HCT116 (cell line): ENCODE measurements around the gene SGMS1. TPM values are rescaled to one million over a fixed set of nuclear protein-coding genes. Genes with fewer than 3 reads are reported as not detected.

ENCODE experiments used
- ATAC-seq: fragments of 200-7000 bp; cut with Tn5 transposase; 2 replicates; pipeline ENCODE4 v1.9.1; 2020; ENCODE audit warnings: mild to moderate bottlenecking, moderate library complexity
- BruUV-seq: library from RNA; stranded (reverse); fragments of 400-500 nt; replicated peaks from 2 replicates; lab custom pipeline; 2021; lab: Mats Ljungman, UMichigan
- CTCF ChIA-PET: fragments of 300-600 bp; sonication (Branson Sonifier 250); formaldehyde crosslinking; loops from one replicate; lab custom pipeline; 2021; ENCODE audit warnings: antibody characterized with exemption; lab: Charles Lee
- POLR2A ChIA-PET: fragments of 300-600, 350-600 bp; sonication (Branson Sonifier 250); formaldehyde crosslinking; loops from one replicate; lab custom pipeline; 2021; ENCODE audit warnings: antibody characterized with exemption; lab: Charles Lee
- RAD21 ChIA-PET, 2 experiments: fragments of 300-600 bp; sonication (Branson Sonifier 250); formaldehyde crosslinking; loops; one replicate each; lab custom pipeline; 2023; ENCODE audit warnings: low total read pairs in 2 of 2; ENCODE audit not compliant: uncharacterized antibody in 2 of 2, unreplicated experiment in 2 of 2, low non-redundant PET in 1 of 2; lab: Charles Lee
- DNase-seq: peaks from one replicate; pipeline ENCODE4 v3.0.0-alpha.2; 2010; ENCODE audit warnings: low read depth, low spot score
- H2AFZ ChIP-seq: fragments of 200-600 bp; shearing (Covaris generic), sonication (generic); 2 replicates; pipeline ENCODE4 v1.6.1; 2017; ENCODE audit warnings: low read depth, mixed run types, mixed read lengths, antibody characterized with exemption, low read length; ENCODE audit not compliant: poor library complexity, severe bottlenecking
- H3K27ac ChIP-seq: 2 replicates; pipeline ENCODE4 v1.5.1; 2012; ENCODE audit warnings: low read depth, low read length
- H3K27me3 ChIP-seq: fragments of 200-600 bp; sonication (generic); 2 replicates; pipeline ENCODE4 v1.6.1; 2016; ENCODE audit warnings: mixed run types, low read length, mixed read lengths; ENCODE audit not compliant: insufficient read depth
- H3K36me3 ChIP-seq, 2 experiments: fragments of 200-500 bp in 1 of 2; fragments of 200-600 bp in 1 of 2; sonication (Bioruptor generic) in 1 of 2; sonication (generic) in 1 of 2; 2 replicates each; pipeline versions ENCODE4 v1.5.1 to v1.6.1; 2014 to 2016; ENCODE audit warnings: low read length in 2 of 2, inconsistent platforms in 1 of 2, mixed read lengths in 1 of 2, mixed run types in 1 of 2; ENCODE audit not compliant: insufficient read depth in 2 of 2, control insufficient read depth in 1 of 2
- H3K4me1 ChIP-seq, 2 experiments: fragments of 200-600 bp in 1 of 2; sonication (generic) in 1 of 2; 2 replicates each; pipeline versions ENCODE4 v1.5.1 to v1.6.1; 2012 to 2017; ENCODE audit warnings: low read length in 2 of 2, inconsistent platforms in 1 of 2, mild to moderate bottlenecking in 1 of 2, mixed read lengths in 1 of 2, mixed run types in 1 of 2, moderate library complexity in 1 of 2; ENCODE audit not compliant: insufficient read depth in 2 of 2, control insufficient read depth in 1 of 2
- H3K4me2 ChIP-seq: fragments of 200-600 bp; sonication (generic); 2 replicates; pipeline ENCODE4 v1.6.1; 2017; ENCODE audit warnings: mixed run types, low read length, mixed read lengths
- H3K4me3 ChIP-seq, 2 experiments: fragments of 200-600 bp in 1 of 2; sonication (generic) in 1 of 2; replicated peaks in 1 of 2; 2 replicates each; pipeline ENCODE4 v1.5.1; 2011 to 2016; ENCODE audit warnings: low read length in 2 of 2, control low read depth in 1 of 2, low read depth in 1 of 2, mild to moderate bottlenecking in 1 of 2, mixed read lengths in 1 of 2, mixed run types in 1 of 2
- H3K79me2 ChIP-seq: fragments of 200-600 bp; sonication (generic); 2 replicates; pipeline ENCODE4 v1.6.1; 2017; ENCODE audit warnings: mild to moderate bottlenecking, mixed run types, low read length, moderate library complexity, mixed read lengths; ENCODE audit not compliant: insufficient read depth
- H3K9ac ChIP-seq: fragments of 200-600 bp; sonication (generic); 2 replicates; pipeline ENCODE4 v1.6.1; 2016; ENCODE audit warnings: low read length, mixed read lengths
- H3K9me2 ChIP-seq: fragments of 200-600 bp; sonication (generic), shearing (Covaris generic); 2 replicates; pipeline ENCODE4 v1.6.1; 2017; ENCODE audit warnings: mixed run types, mild to moderate bottlenecking, moderate library complexity; ENCODE audit not compliant: insufficient read depth
- H3K9me3 ChIP-seq, 2 experiments: fragments of 200-500 bp in 1 of 2; fragments of 200-600 bp in 1 of 2; sonication (Bioruptor generic) in 1 of 2; sonication (generic) in 1 of 2; 2 replicates each; pipeline ENCODE4 v1.6.1; 2014 to 2017; ENCODE audit warnings: low read length in 2 of 2, mixed read lengths in 2 of 2, inconsistent platforms in 1 of 2, low read depth in 1 of 2, mild to moderate bottlenecking in 1 of 2, mixed run types in 1 of 2, moderate library complexity in 1 of 2; ENCODE audit not compliant: control insufficient read depth in 1 of 2, insufficient read depth in 1 of 2
- H4K20me1 ChIP-seq: fragments of 200-600 bp; sonication (generic), shearing (Covaris generic); 2 replicates; pipeline ENCODE4 v1.6.1; 2017; ENCODE audit warnings: mixed run types, mild to moderate bottlenecking, moderate library complexity; ENCODE audit not compliant: insufficient read depth
- CBX3 ChIP-seq: IDR thresholded peaks from 2 replicates; pipeline ENCODE4 v1.6.1; 2012; ENCODE audit warnings: low read depth
- CEBPB ChIP-seq: IDR thresholded peaks from 2 replicates; pipeline ENCODE4 v1.6.1; 2012; ENCODE audit warnings: low read depth
- EGR1 ChIP-seq: IDR thresholded peaks from 2 replicates; pipeline ENCODE4 v1.6.1; 2012; ENCODE audit warnings: low read depth
- ELF1 ChIP-seq: IDR thresholded peaks from 2 replicates; pipeline ENCODE4 v1.6.1; 2012; ENCODE audit warnings: low read depth, borderline replicate concordance
- EZH2 ChIP-seq: fragments of 200-600 bp; sonication (generic); IDR thresholded peaks from 2 replicates; pipeline ENCODE4 v1.6.1; 2017; ENCODE audit warnings: antibody characterized with exemption, mixed run types
- EZH2phosphoT487 ChIP-seq: fragments of 200-600 bp; IDR thresholded peaks from 2 replicates; pipeline ENCODE4 v1.6.1; 2018; ENCODE audit warnings: antibody characterized with exemption, borderline replicate concordance
- FOSL1 ChIP-seq: IDR thresholded peaks from 2 replicates; pipeline ENCODE4 v1.6.1; 2012; ENCODE audit warnings: low read depth
- JUND ChIP-seq: IDR thresholded peaks from 2 replicates; pipeline ENCODE4 v1.6.1; 2012
- POLR2AphosphoS5 ChIP-seq: IDR thresholded peaks from 2 replicates; pipeline ENCODE4 v1.6.1; 2011; ENCODE audit warnings: mild to moderate bottlenecking, low read depth, low read length, moderate library complexity
- RAD21 ChIP-seq: IDR thresholded peaks from 2 replicates; pipeline ENCODE4 v1.6.1; 2012; ENCODE audit warnings: low read depth, mild to moderate bottlenecking
- SIN3A ChIP-seq: IDR thresholded peaks from 2 replicates; pipeline ENCODE4 v1.6.1; 2012; ENCODE audit warnings: low read depth
- SP1 ChIP-seq: IDR thresholded peaks from 2 replicates; pipeline ENCODE4 v1.6.1; 2012; ENCODE audit warnings: low read depth
- SRF ChIP-seq: IDR thresholded peaks from 2 replicates; pipeline ENCODE4 v1.6.1; 2012; ENCODE audit warnings: low read depth
- TCF7L2 ChIP-seq: IDR thresholded peaks from 2 replicates; pipeline ENCODE4 v1.7.0; 2011; ENCODE audit warnings: borderline replicate concordance, inconsistent platforms; ENCODE audit not compliant: insufficient read depth, insufficient read length; ENCODE audit errors: extremely low read depth
- YY1 ChIP-seq: IDR thresholded peaks from 2 replicates; pipeline ENCODE4 v1.6.1; 2011; ENCODE audit warnings: low read length, low read depth, moderate library complexity, mild to moderate bottlenecking; ENCODE audit not compliant: insufficient replicate concordance; ENCODE audit errors: extremely low read depth
- ZNF274 ChIP-seq: fragments of 200-500 bp; sonication (Bioruptor generic); IDR thresholded peaks from 2 replicates; pipeline ENCODE4 v1.6.1; 2014; ENCODE audit warnings: mild to moderate bottlenecking, low read depth, low read length, inconsistent platforms
- intact Hi-C: fragments of 100-400 bp; cut with micrococcal nuclease; formaldehyde crosslinking; loops from 2 replicates; pipeline ENCODE4 v1.10.0; 2022
- total RNA-seq: library from RNA; stranded (reverse); gene quantifications from one replicate; pipeline ENCODE4 v1.2.1, GENCODE V29; 2021; ENCODE audit not compliant: unreplicated experiment
- TF ChIP-seq, protein P1 (sequence below): IDR thresholded peaks from 2 replicates; pipeline ENCODE4 v1.6.1; 2012; ENCODE audit warnings: low read depth
- TF ChIP-seq, protein P2 (sequence below): IDR thresholded peaks from 2 replicates; pipeline ENCODE4 v1.6.1; 2012
- TF ChIP-seq, protein P3 (sequence below): IDR thresholded peaks from 2 replicates; pipeline ENCODE4 v1.6.1; 2012
- TF ChIP-seq, protein P4 (sequence below): IDR thresholded peaks from 2 replicates; pipeline ENCODE4 v1.6.1; 2011; ENCODE audit warnings: mild to moderate bottlenecking, low read length, moderate library complexity; ENCODE audit not compliant: insufficient replicate concordance; ENCODE audit errors: extremely low read depth

Gene SGMS1
- total RNA-seq, 1 experiment from 2014 or later: 29.1 TPM

DNA sequence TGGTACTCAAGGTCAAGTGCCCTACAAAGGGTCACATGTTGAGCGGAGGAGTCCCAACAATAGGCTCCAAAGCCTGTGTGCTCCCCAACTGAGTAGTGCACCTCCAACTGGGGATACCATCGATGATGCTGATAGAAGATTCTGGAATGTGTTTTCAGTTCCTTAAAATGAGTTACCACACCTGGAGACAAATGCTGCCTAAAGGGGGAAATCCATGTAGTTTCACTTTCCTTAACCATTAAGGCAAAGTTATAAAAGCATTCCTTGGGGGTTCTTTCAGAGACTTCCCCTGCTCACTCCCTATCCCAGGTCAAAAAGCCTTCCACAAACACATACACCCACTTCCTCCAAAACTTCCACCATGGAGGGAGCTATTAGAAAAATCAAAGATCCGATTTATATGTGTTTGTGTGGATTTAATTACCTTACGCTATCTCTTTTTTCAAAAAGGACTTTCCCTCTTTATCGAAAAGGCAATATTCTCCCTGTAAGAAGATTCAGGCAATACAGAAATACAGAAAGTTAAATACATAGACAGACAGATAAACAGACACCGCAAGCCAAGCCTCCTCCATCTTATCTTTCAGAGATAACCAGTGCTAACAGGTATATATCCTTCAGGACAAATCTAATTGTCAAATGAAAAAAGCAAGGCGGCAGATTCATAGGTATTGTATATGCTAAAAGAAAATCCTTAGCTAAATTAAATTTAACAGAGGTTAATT is 236.6 kb downstream of the SGMS1 start:
- Histone ChIP-seq H3K9me2 (no peaks in the 10 kb centered on the region), H4K20me1 (no peaks in the 10 kb centered on the region), H3K36me3 (no peaks in the 10 kb centered on the region), H3K4me2 (no peak overlapping the region), H3K4me1 (no peaks in the 10 kb centered on the region), H2AFZ (no peak overlapping the region), H3K79me2 (peaks cover 32% of the 10 kb centered on the region), H3K9me3 (no peaks in the 10 kb centered on the region), H3K4me3 (no peak overlapping the region), H3K27ac (no peak overlapping the region), H3K9ac (no peak overlapping the region), H3K27me3 (no peaks in the 10 kb centered on the region)
- ChIA-PET RAD21 (no interaction called here), CTCF (no interaction called here), POLR2A (no interaction called here)
- ATAC-seq (no peak), DNase-seq (no peak)
- TF ChIP-seq ZNF274: no peak
- no peak for TF ChIP-seq POLR2AphosphoS5
- no peak for TF ChIP-seq EGR1
- TF ChIP-seq SIN3A: no peak
- no peak for TF ChIP-seq CEBPB
- TF ChIP-seq, protein P1, sequence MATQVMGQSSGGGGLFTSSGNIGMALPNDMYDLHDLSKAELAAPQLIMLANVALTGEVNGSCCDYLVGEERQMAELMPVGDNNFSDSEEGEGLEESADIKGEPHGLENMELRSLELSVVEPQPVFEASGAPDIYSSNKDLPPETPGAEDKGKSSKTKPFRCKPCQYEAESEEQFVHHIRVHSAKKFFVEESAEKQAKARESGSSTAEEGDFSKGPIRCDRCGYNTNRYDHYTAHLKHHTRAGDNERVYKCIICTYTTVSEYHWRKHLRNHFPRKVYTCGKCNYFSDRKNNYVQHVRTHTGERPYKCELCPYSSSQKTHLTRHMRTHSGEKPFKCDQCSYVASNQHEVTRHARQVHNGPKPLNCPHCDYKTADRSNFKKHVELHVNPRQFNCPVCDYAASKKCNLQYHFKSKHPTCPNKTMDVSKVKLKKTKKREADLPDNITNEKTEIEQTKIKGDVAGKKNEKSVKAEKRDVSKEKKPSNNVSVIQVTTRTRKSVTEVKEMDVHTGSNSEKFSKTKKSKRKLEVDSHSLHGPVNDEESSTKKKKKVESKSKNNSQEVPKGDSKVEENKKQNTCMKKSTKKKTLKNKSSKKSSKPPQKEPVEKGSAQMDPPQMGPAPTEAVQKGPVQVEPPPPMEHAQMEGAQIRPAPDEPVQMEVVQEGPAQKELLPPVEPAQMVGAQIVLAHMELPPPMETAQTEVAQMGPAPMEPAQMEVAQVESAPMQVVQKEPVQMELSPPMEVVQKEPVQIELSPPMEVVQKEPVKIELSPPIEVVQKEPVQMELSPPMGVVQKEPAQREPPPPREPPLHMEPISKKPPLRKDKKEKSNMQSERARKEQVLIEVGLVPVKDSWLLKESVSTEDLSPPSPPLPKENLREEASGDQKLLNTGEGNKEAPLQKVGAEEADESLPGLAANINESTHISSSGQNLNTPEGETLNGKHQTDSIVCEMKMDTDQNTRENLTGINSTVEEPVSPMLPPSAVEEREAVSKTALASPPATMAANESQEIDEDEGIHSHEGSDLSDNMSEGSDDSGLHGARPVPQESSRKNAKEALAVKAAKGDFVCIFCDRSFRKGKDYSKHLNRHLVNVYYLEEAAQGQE: no peak
- TF ChIP-seq YY1: no peak
- no peak for TF ChIP-seq SP1
- TF ChIP-seq JUND: no peak
- TF ChIP-seq TCF7L2: no peak
- TF ChIP-seq, protein P2, sequence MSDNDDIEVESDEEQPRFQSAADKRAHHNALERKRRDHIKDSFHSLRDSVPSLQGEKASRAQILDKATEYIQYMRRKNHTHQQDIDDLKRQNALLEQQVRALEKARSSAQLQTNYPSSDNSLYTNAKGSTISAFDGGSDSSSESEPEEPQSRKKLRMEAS: no peak
- TF ChIP-seq, protein P3, sequence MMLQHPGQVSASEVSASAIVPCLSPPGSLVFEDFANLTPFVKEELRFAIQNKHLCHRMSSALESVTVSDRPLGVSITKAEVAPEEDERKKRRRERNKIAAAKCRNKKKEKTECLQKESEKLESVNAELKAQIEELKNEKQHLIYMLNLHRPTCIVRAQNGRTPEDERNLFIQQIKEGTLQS: no peak
- no peak for TF ChIP-seq EZH2
- TF ChIP-seq RAD21: no peak
- no peak for TF ChIP-seq EZH2phosphoT487
- no peak for TF ChIP-seq FOSL1
- TF ChIP-seq, protein P4, sequence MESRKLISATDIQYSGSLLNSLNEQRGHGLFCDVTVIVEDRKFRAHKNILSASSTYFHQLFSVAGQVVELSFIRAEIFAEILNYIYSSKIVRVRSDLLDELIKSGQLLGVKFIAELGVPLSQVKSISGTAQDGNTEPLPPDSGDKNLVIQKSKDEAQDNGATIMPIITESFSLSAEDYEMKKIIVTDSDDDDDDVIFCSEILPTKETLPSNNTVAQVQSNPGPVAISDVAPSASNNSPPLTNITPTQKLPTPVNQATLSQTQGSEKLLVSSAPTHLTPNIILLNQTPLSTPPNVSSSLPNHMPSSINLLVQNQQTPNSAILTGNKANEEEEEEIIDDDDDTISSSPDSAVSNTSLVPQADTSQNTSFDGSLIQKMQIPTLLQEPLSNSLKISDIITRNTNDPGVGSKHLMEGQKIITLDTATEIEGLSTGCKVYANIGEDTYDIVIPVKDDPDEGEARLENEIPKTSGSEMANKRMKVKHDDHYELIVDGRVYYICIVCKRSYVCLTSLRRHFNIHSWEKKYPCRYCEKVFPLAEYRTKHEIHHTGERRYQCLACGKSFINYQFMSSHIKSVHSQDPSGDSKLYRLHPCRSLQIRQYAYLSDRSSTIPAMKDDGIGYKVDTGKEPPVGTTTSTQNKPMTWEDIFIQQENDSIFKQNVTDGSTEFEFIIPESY: no peak
- TF ChIP-seq ELF1: no peak
- TF ChIP-seq CBX3: no peak
- no peak for TF ChIP-seq SRF
- intact Hi-C loops: no loop called here
- no TSS peak for BruUV-seq
